GM21528 (cell line): ENCODE data around the gene XCR1.

Source experiments
- ATAC-seq: cut with Tn5 transposase; IDR thresholded peaks from one replicate; pipeline ENCODE4 v1.9.1; 2021; ENCODE audit warnings: mild to moderate bottlenecking, moderate library complexity; ENCODE audit not compliant: unreplicated experiment, low FRiP score

Gene XCR1

DNA sequence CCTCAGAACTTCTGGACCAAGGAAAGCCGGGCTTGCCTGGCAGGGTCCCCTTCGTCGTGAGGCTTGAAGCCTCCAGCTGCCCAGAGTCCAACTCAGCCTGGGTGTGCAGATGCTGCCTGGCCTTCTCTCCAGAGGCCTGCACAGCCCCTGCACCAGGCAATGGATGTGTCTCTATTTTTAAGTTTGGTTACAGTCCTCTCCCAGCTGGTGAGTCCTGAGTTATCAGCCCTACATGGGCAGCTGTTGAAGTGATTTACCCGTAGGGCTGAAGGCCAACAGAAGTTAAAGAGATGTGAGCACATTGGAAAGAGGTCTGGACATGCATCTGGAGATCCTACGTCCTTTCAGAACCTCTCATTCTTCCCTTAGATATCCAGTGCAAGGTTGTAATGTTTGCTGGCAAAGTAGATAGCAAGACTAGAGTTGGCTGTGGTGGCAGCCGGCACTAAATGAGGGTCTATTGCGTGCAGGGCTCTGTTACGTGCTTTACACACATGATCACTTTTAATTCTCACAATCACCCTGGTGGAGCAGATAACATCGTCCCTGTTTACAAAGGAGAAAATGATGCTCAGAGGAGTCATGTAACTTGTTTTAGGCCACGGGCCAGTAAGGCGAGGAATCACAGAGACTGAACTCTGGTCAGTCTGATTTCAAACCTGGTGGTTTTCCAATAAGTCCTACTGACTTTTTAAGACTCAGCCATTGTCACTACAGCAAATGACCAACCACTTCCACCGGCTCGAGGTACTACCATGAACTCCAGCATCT lies 41.6 kb downstream of the XCR1 start:
- ATAC-seq, result no peak

DNA sequence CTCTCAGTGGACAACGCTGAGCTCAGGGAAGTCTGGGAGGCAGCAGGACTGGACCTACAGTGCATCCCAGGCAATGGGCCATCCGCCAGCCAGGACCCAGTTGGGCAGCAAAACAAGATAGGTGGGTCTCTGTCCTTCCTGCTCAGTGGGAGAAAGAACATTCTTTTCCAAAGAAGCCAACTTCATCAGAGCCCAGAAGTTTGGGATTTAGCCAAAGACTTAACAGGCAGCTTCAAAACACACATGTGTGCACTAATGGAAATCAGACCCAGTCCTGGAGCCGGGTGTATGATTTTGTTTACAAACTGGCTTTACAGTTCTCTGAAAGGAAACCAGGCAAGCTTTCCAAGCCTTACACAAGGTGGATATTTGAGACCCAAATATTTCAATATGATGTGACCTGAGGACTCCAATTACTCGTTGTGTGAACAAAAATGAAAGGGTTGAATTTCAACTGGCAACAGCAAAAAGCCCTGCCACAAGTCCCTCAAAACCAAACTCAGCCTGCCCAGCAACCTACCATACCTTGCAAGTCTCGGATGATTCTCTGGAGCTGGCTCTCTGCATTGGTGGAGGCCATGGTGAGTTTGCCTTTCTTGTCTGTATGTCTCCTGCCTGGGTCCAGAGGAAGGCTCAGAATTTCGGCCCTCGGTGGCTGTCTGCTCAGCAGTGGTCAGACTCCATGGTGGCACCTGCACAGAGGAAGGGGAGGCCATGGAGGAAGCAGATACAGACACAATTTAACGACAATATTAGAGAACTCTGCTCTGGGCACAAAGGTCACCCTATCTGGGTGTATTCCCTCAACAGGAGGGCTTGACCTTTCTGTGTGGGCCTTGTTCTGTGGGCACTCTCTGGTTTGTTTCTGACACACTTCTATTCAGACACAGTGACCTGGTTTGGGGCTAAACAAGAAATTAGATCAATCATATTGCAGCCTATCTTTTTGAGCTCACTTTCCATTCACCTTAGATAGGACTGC lies 42.7 kb downstream of the XCR1 start:
- ATAC-seq, result no peak

- no peak for ATAC-seq
Observed at GRCh38 chr3:45983770-45984169, 43.5 kb downstream of the XCR1 start.

DNA sequence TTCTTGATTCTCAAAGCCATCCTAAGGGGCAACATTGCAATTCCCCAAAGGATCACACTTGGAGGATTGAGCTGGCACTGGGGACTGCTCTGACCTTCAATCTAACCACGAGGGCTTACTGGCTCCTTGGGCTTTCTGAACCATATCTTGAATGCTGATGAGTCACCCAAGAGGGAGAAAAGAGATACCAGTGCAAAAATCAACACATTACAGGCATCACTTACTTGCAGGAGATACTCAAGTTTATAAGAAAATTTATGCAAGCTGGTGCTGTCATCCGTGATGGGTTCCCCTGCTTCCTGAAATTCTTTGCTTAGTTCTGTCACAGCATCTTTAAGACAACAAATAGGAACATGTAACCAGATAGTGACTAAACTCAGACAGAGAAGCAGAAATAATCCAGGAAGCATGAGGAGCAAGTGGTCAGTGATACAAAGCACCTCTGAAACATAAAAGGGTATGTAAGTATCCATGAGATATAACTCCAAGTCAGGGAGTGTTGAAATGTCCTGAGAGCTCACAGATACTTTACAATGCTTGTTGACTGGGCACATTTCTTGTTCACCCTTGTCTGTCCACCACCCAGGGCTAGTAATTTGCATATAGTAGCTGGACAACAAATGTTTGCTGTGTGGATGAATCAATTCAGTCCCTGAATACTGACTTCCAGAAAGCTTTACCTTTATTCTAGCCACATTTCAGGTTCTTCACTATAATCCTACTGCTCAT lies 45.8 kb downstream of the XCR1 start:
- no peak for ATAC-seq

- ATAC-seq, result no peak
Observed at GRCh38 chr3:45980819-45981218, 46.5 kb downstream of the XCR1 start.

DNA sequence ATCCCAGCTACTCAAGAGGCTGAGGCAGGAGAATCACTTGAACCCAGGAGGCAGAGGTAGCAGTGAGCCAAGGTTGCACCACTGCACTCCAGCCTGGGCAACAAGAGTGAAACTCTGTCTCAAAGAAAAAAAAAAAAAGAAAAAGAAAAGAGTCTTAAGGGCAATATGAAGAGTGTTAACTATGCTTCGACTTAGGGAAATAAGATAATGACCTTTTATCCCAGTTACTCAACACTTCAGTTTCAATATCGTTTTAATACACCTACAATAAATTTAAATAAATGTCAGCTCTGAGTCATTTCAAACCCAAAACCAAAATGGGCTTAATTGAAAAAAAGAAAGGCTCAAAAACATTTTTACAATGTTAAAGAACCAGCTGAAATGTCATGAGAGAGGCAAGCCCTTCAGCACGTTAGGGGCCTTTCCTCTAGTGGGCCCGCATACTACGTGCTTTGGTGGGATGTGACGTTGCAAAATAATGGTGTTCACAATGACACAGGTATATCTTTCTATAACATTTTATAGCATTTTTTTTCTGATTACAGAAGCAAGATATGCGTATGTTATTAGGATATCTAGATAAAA lies 47.0 kb downstream of the XCR1 start:
- no peak for ATAC-seq

- ATAC-seq, result no peak
Observed at GRCh38 chr3:45979378-45979777, 47.9 kb downstream of the XCR1 start.

DNA sequence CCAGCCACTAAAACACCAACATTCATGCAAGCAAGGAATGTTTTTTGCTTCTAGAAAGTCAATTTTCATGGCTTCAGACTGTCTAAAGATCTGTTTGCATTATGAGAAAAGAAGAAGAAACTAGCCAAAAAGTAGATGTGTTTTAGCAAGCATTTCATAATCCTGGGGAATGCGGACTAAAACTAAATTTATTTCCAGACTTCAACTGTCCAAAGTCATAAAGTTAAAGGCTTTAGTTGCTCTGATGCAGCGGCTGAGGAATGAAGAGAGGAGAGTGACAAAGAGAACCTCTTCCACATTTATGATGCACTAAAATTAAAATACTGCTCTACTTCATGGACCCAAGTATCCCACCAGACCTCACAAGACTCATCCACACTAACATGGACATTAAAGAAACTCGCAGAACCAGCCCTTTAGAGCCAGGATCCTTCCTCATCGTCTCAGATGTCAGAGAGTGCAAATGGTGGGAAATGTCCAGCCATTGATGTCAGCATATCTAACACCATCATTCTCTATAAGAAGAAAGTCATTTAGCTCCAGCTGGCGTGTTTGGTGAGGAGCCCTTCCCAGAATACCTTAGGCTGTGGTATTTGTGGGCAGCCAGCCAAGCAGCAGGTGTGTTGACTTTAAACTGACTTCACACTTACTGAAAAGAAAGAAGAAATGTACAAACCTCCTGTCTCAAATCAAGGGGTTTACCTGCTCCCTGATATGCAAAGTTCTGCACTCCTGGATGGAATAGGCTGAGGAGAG lies 49.1 kb downstream of the XCR1 start:
- ATAC-seq, result no peak

DNA sequence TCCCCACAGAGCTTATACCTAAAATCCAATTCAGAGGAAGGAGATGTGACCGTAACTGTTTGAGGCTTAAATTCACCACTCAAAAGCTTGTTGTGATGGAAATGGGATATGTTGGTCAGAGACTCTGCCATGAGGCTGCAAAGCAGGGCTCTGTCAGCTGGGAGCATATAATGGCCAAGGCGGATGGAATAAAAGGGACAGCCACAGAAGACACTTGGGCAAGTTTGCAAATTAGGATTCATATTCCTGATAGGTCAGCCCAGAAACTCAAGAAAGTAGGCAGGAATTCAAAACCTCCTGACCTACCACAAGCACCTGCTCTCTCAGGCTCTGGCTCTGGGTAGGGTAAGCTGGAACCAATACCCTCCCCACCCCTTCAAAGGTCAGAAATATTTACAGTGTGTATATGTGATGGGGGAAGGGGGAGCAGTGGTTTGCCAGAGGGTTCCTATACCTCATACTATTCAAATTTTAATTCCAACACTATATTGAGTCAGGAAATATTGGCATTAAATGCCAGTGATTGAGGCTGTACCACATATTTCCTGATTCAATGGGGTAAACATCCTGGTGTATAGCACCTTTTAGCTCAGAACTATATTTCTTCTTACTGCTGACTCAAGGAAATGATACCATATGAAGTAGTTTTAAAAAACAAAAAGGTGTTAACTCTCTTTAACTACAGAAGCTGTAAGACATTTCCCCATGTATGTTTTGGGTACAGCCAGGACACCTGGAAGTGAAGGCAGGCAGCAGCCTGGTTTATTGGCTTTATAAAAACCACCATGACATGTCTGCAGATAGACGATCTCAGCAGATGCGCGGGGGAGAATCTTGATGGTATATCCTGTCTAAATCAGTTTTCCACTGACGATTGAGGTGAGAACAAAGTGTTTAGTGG lies 50.8 kb downstream of the XCR1 start:
- ATAC-seq, result no peak

- ATAC-seq, result no peak
Observed at GRCh38 chr3:45975686-45976085, 51.6 kb downstream of the XCR1 start.

DNA sequence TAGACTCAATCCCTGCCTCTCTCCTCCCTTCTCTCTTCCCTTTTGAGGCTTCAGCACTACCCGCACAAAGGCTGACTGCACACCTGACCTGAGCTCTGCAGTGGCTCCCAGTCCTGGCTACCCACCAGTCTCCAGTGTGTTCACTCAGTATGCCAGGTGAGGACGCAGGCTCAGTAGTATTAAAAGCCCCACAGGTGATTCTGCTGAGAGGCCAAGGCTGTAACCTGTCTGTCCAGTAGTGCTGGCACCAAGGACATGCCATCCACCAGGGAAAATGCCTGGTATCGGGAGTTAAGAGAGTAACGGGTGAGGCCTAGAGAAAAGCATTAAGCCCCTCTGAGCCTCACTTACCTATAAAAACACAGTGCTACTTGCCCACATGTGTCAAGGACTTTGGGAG lies 52.6 kb downstream of the XCR1 start:
- no peak for ATAC-seq

GRCh38 chr3:45972534-45973402 lies 54.5 kb downstream of the XCR1 start:
- ATAC-seq, result no peak

DNA sequence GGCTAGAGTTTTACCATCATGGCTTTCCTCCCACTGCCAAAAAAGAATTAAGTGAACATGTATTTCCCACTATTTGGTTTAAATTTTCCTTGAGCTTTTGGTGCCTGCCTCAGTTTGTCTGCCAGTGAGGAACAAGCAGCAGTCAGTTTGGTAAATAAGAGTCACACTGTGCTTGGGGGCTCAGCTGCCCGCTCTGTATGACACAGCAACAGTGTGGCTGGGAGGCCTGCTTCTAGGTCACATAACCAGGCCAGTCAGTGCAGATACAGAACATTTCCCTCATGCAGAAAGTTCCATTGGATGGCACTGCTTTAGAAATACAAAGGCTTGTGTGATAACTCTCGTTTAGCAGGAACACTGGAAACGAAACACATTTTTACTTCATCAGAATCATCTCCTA lies 57.3 kb downstream of the XCR1 start:
- no peak for ATAC-seq

DNA sequence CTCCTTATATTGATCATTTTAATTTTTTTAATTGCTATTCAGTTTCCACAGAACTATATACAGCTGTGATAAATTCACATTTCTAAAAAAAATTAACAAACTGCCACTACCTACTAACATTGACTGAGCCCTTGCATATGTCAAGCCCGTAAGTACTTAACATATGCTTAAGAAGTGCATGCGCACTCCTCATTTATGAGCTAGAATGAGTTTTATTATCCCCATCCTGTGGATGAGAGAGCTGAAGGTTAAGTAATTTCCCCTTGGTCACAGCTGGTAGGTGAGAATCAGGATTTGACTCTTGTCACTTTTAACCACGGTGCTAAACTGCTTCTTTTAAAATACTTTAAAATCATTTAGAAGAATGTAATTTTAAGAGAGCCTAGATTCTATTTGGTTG lies 58.2 kb downstream of the XCR1 start:
- ATAC-seq, result no peak

GRCh38 chr3:45968706-45969105 lies 58.6 kb downstream of the XCR1 start:
- no peak for ATAC-seq

DNA sequence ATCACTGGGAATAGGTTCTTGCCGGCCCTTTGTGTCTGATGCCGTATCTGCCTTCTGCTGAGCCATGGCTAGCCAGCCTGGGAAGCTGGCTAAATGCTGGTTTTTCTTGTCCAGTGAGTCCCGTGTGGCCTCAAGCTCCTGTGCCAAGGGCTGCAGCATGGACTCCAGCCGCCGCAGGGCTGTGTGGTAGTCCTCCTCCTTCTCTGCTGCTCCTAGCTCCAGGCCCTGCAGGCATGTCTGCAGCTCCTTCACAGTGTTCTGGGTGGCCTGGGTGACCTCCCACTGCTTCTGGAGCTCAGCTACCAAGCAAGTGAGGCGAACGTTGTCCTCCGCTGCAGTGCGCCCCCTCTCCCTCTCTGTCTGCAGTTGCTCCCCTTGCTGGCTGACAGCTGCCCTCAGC lies 59.1 kb downstream of the XCR1 start:
- ATAC-seq, result no peak

DNA sequence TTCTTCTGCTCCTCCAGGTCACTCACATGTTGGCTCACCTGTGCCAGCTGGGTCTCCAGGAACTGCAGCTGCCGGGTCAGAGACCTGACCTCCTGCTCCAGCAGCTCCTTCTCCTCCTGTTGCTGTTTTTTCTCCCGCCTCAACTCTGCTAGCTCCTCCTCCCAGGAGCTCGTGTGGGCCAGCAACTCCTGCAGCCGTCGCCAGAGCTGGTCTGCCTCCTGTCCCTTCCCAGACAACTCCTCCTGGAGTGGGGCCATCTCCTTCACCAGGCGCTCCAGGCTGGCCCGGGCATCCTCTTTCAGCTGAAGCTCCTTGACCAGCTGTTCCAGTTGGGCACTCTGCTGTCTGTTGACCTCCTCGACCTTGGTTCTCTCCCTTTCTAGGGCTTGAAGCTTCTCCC lies 59.6 kb downstream of the XCR1 start:
- ATAC-seq, result no peak
